A549 (cell line): Measurements from ENCODE around the gene KCNQ2.

Experiments
- RCOR1 ChIP-seq: fragments of 150-350 bp; IDR thresholded peaks from 2 replicates; pipeline ENCODE4 v1.6.1; 2014; ENCODE audit warnings: antibody characterized with exemption, low read length, low read depth
- SMC3 ChIP-seq: fragments of >200 bp; sonication (Bioruptor Twin); formaldehyde crosslinking; IDR thresholded peaks from 3 replicates; pipeline ENCODE4 v1.6.1; 2018; ENCODE audit warnings: inconsistent platforms
- TF ChIP-seq, protein P1 (sequence below): fragments of 200-600 bp; sonication (generic); IDR thresholded peaks from 2 replicates; pipeline ENCODE4 v1.6.1; 2016; ENCODE audit warnings: antibody characterized with exemption, mild to moderate bottlenecking, moderate library complexity

DNA sequence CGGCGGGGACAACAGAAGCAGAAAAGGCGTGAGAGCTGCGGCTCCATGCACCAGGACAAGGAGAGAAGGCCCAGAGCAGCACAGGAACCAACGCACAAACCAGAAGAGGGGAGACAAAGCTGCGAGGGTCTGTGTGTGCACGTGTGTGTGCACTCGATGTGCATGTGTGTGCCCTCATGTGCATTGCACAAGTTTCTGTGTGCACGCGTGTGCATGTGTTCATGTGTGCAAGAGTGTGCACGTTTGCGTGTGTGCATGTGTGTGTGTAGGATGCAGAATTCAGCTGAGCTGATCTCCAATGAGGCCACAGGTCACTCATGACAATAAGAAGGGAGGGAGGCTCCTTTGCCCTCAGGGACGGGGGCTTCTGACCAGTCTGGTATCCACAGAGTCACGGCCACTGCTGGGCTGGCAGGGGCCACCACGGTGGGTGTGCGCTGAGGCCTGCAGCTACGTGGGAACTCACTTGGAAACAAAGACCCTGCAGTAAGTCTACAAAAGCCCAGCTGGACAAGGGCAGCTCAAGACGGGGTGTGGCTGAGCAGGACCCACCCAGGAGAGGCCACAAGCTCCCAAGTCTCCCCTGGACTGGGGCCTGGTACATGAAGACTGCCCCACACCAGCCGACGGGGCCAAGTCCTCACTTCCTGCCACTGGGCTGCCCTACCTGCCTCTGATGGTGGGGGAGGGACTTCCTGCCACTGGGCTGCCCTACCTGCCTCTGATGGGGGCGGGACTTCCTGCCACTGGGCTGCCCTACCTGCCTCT lies 63.2 kb downstream of the KCNQ2 start:
- TF ChIP-seq RCOR1 (no peak), SMC3 (no peak)
- TF ChIP-seq, protein P1, sequence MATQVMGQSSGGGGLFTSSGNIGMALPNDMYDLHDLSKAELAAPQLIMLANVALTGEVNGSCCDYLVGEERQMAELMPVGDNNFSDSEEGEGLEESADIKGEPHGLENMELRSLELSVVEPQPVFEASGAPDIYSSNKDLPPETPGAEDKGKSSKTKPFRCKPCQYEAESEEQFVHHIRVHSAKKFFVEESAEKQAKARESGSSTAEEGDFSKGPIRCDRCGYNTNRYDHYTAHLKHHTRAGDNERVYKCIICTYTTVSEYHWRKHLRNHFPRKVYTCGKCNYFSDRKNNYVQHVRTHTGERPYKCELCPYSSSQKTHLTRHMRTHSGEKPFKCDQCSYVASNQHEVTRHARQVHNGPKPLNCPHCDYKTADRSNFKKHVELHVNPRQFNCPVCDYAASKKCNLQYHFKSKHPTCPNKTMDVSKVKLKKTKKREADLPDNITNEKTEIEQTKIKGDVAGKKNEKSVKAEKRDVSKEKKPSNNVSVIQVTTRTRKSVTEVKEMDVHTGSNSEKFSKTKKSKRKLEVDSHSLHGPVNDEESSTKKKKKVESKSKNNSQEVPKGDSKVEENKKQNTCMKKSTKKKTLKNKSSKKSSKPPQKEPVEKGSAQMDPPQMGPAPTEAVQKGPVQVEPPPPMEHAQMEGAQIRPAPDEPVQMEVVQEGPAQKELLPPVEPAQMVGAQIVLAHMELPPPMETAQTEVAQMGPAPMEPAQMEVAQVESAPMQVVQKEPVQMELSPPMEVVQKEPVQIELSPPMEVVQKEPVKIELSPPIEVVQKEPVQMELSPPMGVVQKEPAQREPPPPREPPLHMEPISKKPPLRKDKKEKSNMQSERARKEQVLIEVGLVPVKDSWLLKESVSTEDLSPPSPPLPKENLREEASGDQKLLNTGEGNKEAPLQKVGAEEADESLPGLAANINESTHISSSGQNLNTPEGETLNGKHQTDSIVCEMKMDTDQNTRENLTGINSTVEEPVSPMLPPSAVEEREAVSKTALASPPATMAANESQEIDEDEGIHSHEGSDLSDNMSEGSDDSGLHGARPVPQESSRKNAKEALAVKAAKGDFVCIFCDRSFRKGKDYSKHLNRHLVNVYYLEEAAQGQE: no peak
